ENCODE data around the gene SUCO.

Gene SUCO

GRCh38 chr1:172647987-172648386 lies 115.0 kb downstream of the SUCO start:
- no peak for TF ChIP-seq TCF12 (IDR thresholded peaks at IDR 0.05; ENCODE audit: low read depth)
- TF ChIP-seq TAF1 (IDR thresholded peaks at IDR 0.05; ENCODE audit: low read depth), result no peak
- TF ChIP-seq USF1 (IDR thresholded peaks at IDR 0.05), result no peak
- no peak for TF ChIP-seq CEBPB (IDR thresholded peaks at IDR 0.05)
- TF ChIP-seq CREB1 (IDR thresholded peaks at IDR 0.05; ENCODE audit: low read depth), result no peak
- TF ChIP-seq YY1 (IDR thresholded peaks at IDR 0.05; ENCODE audit: low read depth), result no peak

GRCh38 chr1:172650474-172651193 lies 117.7 kb downstream of the SUCO start:
- TF ChIP-seq, protein P1, sequence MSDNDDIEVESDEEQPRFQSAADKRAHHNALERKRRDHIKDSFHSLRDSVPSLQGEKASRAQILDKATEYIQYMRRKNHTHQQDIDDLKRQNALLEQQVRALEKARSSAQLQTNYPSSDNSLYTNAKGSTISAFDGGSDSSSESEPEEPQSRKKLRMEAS (IDR thresholded peaks at IDR 0.05), result no peak
- no peak for TF ChIP-seq TCF12 (IDR thresholded peaks at IDR 0.05; ENCODE audit: low read depth)
- no peak for TF ChIP-seq RAD21 (IDR thresholded peaks at IDR 0.05; ENCODE audit: low read depth)
- no peak for TF ChIP-seq CEBPB (IDR thresholded peaks at IDR 0.05)

DNA sequence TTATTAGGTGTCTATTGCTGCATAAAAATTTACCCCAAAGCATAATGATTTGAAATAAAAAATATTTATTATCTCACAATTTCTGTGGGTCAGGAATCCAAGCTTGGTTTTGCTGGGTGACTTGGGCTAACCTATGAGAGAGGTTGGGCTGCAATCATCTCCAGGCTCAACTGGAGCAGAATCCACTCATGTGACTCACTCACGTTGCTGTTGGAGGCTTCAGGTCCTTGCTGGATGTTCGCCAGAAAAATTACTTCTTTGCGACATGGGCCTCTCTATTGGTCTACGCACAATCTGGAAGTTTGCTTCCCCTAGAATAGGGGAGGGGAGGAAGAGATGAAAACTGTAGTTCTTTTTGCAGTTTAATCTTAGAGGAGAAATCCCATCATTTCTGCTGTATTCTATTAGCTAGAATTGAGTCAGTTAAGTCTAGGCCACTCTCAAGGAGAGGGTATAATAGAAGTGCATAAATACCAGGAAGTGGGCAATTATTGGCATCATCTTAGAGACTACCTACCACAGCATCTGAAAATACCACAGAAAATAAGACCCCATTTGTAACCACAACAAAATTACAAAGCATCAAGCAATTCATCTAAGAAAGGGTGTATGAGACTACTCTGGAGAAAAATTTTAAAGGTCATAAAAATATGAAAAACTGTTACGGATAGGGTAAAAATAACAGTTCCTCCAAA lies 120.2 kb downstream of the SUCO start:
- no peak for TF ChIP-seq ZBTB7A (IDR thresholded peaks at IDR 0.05; ENCODE audit: low read depth)
- TF ChIP-seq USF1 (IDR thresholded peaks at IDR 0.05), result 0 out of 2 replicates have a peak, but pooled peaks have one; percentile 19
- TF ChIP-seq NFIC (IDR thresholded peaks at IDR 0.05), result 0 out of 2 replicates have a peak, but pooled peaks have one; percentile 17

- TF ChIP-seq EGR1 (IDR thresholded peaks at IDR 0.05) (no peak), TAF1 (IDR thresholded peaks at IDR 0.05; ENCODE audit: low read depth) (no peak), NFIC (IDR thresholded peaks at IDR 0.05) (no peak), CREB1 (IDR thresholded peaks at IDR 0.05; ENCODE audit: low read depth) (no peak)
- TF ChIP-seq, protein P1 (IDR thresholded peaks at IDR 0.05), result no peak
- TF ChIP-seq, protein P2, sequence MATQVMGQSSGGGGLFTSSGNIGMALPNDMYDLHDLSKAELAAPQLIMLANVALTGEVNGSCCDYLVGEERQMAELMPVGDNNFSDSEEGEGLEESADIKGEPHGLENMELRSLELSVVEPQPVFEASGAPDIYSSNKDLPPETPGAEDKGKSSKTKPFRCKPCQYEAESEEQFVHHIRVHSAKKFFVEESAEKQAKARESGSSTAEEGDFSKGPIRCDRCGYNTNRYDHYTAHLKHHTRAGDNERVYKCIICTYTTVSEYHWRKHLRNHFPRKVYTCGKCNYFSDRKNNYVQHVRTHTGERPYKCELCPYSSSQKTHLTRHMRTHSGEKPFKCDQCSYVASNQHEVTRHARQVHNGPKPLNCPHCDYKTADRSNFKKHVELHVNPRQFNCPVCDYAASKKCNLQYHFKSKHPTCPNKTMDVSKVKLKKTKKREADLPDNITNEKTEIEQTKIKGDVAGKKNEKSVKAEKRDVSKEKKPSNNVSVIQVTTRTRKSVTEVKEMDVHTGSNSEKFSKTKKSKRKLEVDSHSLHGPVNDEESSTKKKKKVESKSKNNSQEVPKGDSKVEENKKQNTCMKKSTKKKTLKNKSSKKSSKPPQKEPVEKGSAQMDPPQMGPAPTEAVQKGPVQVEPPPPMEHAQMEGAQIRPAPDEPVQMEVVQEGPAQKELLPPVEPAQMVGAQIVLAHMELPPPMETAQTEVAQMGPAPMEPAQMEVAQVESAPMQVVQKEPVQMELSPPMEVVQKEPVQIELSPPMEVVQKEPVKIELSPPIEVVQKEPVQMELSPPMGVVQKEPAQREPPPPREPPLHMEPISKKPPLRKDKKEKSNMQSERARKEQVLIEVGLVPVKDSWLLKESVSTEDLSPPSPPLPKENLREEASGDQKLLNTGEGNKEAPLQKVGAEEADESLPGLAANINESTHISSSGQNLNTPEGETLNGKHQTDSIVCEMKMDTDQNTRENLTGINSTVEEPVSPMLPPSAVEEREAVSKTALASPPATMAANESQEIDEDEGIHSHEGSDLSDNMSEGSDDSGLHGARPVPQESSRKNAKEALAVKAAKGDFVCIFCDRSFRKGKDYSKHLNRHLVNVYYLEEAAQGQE (IDR thresholded peaks at IDR 0.05; ENCODE audit: low read depth), result no peak
Measured at GRCh38 chr1:172654535-172654934, 121.6 kb downstream of the SUCO start.

DNA sequence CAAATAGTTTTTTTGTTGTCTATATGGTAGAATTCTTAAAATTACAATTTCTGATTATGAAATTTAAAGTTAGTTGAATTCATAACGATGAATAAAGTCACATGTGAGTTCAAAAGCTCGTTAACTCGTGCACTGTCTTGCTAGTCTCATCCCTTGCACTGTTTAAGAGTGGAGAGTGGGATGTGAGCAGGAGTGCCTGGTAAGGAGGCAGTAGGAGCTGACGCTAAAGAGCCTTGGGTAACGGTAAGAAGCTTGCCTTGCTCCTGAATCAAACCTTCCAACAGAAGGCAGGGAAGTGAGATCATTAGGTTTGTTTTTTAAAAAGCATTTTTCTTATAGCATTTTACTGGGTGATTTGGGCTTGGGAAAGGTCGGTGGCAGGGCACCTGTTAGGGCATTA lies 123.6 kb downstream of the SUCO start:
- TF ChIP-seq, protein P2 (IDR thresholded peaks at IDR 0.05; ENCODE audit: low read depth), result no peak
- TF ChIP-seq EP300 (IDR thresholded peaks at IDR 0.05; ENCODE audit: borderline replicate concordance) (no peak), NFIC (IDR thresholded peaks at IDR 0.05) (no peak), RAD21 (IDR thresholded peaks at IDR 0.05; ENCODE audit: low read depth) (no peak), TCF12 (IDR thresholded peaks at IDR 0.05; ENCODE audit: low read depth) (no peak)

DNA sequence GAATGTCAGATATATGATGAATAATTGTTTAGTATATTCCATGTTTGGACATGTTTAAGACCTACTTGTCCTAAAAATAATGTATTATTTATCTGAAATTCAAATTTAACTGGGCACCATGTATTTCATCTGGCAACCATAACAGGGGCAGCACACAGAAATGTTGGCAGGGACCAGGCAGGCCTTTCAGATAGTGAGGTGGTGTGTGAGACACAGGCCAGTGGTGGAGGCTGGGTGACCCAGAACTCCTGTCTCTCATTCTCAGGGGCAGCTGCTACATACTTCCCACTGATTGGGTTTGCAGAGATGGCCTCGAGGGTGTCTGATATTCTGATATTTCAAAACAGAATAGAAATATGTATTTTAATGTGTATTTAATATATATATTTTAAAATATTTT lies 124.6 kb downstream of the SUCO start:
- TF ChIP-seq NFIC (IDR thresholded peaks at IDR 0.05) (no peak), FOXM1 (IDR thresholded peaks at IDR 0.05; ENCODE audit: borderline replicate concordance, low read depth) (no peak), YY1 (IDR thresholded peaks at IDR 0.05; ENCODE audit: low read depth) (no peak), EP300 (IDR thresholded peaks at IDR 0.05; ENCODE audit: borderline replicate concordance) (no peak), EGR1 (IDR thresholded peaks at IDR 0.05) (no peak), CEBPB (IDR thresholded peaks at IDR 0.05) (no peak), RAD21 (IDR thresholded peaks at IDR 0.05; ENCODE audit: low read depth) (no peak), ZBTB7A (IDR thresholded peaks at IDR 0.05; ENCODE audit: low read depth) (no peak), TEAD4 (IDR thresholded peaks at IDR 0.05) (no peak), USF1 (IDR thresholded peaks at IDR 0.05) (no peak), TAF1 (IDR thresholded peaks at IDR 0.05; ENCODE audit: low read depth) (no peak), CREB1 (IDR thresholded peaks at IDR 0.05; ENCODE audit: low read depth) (no peak)
- TF ChIP-seq, protein P1 (IDR thresholded peaks at IDR 0.05), result no peak
